PC-9 (cell line): ENCODE measurements around the gene MRPS23.

Source experiments
- EZH2 ChIP-seq: fragments of 200-600 bp; sonication (generic); IDR thresholded peaks from 2 replicates; pipeline ENCODE4 v1.8.0; 2017; ENCODE audit warnings: antibody characterized with exemption, low read depth
- TF ChIP-seq, protein P1 (sequence below): fragments of 200-600 bp; sonication (generic); conservative IDR thresholded peaks from 2 replicates; pipeline ENCODE4 v1.6.1; 2017; ENCODE audit warnings: mixed run types, antibody characterized with exemption, mild to moderate bottlenecking, moderate library complexity

DNA sequence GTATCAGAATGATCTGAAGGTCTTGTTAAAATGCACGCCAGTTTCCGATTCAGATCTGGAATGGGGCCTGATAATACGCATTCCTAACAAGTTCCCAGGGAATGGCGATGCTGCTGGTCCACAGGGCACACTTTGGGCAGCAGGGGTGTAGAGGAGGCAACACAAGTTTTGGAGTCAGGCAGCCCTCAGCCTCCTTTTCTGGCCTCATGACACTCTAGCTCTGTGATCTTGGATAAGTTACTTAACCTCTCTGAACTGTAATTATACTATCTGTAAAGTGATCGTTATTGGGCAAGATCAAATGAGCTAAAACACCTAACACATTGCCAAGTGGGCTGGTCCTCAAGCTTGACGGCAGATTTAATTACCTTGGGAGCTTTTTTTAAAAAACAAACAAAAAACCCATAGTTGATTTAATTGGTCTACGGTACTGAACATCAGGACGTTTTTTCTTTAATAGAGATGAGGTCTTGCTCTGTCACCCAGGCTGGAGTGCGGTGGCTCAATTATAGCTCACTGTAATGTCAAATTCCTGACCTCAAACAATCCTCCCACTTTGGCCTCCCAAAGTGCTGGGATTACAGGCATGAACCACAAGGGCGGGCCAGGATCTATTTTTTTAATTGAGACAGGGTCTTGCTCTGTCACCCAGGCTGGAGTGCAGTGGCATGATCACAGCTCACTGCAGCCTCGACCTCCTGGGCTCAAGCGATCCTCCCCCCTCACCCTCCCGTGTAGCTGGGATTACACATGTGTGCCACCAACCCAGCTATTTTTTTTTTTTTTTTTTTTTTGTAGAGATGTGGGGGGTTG is 10.0 kb upstream of the MRPS23 start:
- TF ChIP-seq, protein P1, sequence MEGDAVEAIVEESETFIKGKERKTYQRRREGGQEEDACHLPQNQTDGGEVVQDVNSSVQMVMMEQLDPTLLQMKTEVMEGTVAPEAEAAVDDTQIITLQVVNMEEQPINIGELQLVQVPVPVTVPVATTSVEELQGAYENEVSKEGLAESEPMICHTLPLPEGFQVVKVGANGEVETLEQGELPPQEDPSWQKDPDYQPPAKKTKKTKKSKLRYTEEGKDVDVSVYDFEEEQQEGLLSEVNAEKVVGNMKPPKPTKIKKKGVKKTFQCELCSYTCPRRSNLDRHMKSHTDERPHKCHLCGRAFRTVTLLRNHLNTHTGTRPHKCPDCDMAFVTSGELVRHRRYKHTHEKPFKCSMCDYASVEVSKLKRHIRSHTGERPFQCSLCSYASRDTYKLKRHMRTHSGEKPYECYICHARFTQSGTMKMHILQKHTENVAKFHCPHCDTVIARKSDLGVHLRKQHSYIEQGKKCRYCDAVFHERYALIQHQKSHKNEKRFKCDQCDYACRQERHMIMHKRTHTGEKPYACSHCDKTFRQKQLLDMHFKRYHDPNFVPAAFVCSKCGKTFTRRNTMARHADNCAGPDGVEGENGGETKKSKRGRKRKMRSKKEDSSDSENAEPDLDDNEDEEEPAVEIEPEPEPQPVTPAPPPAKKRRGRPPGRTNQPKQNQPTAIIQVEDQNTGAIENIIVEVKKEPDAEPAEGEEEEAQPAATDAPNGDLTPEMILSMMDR: no peak
- no peak for TF ChIP-seq EZH2
